HG03095 (cell line): Measurements from ENCODE around the gene COQ10B.
"Not testable (repeated sequence)": the region's sequence is repeated elsewhere in the genome, so short reads cannot be mapped to it uniquely, and the experiment has no call there.

ENCODE experiments used
- ATAC-seq: cut with Tn5 transposase; IDR thresholded peaks from one replicate; pipeline ENCODE4 v1.9.1; 2021; ENCODE audit warnings: moderate library complexity; ENCODE audit not compliant: unreplicated experiment

COQ10B gene

DNA sequence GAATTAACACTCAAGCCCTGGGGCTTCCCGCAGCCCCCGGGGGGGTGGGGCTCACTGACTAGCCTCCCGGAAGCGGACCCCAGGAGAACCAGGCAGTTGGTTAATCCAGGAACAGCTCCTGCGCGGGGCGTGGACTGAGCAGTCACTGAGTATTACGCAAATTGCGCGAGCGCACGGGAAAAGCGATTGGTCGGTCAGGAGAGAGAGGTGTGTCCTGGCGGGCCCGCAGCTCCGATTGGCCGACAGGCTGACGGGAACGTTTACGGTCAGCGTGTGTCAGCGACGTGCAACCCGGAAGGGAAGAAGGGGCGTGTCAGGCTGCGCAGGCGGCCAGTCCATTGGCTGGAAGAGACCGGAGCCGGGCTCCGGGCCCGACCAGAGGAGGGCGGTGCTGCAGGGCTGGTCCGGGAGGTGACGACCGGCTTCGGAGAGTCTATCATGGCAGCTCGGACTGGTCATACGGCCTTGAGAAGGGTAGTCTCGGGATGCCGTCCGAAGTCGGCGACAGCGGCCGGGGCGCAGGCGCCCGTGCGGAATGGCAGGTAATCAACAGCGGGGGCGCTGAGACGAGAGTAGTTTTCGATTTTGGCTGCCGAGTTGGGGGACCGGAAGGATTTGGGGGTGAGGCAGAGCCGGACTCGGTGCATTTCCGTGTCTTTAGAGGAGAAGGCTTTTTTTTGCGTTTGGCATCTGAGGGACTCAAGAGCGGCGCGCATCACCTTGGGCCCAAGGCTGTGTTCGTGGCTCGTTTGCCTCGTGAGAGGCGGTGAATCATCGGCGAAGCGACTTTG, at the start of gene COQ10B:
TSS of gene COQ10B (plus strand) at position 430 of the 791 bp plus-strand sequence. CDS start at position 439, 9 bp downstream.
- ATAC-seq = peak; percentile 95

GRCh38 chr2:197405582-197405981, 47.8 kb upstream of the COQ10B start:
- ATAC-seq = no peak

- ATAC-seq = no peak
Measured at GRCh38 chr2:197414039-197414438, 39.3 kb upstream of the COQ10B start.

GRCh38 chr2:197414515-197414914, 38.8 kb upstream of the COQ10B start:
- no peak for ATAC-seq

DNA sequence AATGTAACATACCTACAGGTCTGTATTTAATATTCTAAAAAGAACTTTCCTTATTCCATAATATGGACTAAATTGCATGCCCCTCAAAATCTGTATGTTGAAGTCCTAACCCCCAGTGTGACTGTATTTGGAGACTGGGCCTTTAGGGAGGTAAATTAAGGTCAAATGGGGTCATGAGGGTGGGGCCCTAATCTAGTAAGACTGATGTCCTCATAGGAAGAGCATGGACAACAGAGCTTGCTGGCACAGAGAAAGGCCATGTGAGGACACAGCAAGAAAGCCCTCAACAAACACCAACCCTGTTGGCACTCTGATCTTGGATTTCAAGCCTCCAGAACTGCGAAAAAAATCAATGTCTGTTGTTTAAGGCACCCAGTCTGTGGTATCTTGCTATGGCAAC, 37.1 kb upstream of the COQ10B start:
- no peak for ATAC-seq

DNA sequence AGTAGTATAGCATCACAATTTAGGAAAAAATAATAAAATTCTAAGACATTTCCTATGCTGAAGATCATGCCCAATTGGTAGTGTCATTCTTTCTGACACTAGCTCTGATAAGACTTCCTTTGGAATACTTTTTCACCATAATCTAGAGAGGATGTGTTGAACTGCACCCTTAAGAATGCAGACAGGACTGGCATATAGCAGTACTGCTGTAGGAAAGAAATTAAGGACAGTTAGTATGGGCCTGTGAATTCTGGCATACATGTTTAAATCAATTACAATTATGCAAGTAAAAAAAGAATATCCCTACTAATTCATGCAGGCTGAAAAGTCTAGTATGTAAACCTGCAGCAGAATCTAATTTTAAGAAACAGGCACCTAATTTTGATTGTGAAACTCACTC, 33.9 kb upstream of the COQ10B start:
- no peak for ATAC-seq

GRCh38 chr2:197423307-197423706, 30.0 kb upstream of the COQ10B start:
- ATAC-seq = no peak

DNA sequence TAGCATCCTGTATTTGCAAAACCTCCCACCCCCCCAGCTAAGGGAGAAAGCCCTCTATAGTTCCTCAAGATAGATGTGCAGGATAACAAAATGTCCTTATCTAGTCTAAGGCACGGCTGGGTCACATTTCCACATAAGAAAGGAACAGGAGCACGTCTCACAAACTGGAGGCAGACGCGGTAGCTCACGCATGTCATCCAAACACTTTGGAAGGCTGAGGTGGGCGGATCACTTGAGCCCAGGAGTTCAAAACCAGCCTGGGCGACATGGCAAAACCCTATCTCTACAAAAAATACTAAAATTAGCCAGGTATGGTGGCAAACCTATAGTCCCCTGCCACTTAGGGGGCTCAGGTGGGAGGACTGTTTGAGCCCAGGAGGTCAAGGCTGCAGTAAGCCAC, 27.8 kb upstream of the COQ10B start:
- ATAC-seq = no peak

GRCh38 chr2:197426723-197427603, 26.4 kb upstream of the COQ10B start:
- ATAC-seq = no peak

DNA sequence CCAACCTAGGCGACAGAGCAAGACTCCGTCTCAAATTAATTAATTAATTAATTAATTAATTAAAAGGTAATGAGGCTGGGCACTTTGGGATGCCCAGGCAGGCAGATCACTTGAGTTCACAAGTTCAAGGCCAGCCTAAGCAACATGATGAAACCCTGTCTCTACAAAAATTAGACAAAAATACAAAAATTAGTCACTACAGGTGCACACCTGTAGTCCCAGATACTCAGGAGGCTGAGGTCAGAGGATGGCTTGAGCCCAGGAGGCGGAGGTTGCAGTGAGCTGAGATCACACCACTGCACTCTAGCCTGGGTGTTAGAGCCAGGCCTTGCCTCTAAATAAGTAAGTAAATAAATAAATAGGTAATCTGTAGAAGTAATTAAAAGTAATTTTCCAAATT, 25.4 kb upstream of the COQ10B start:
- ATAC-seq = no peak

DNA sequence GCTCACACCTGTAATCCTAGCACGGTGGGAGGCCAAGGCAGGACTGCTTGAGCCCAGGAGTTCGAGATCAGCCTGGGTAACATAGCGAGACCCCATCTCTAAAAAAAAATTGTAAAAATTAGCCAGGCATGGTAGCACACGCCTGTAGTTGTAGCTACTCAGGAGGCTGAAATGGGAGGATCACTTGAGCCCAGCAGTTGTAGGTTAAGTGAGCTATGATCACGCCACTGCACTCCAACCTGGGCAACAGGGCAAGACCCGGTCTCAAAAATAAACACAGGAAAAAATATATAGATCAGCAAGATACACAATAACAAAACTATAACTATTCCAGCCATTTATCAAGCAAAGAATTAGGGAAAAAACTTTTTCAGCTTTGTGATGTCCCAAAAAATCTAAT, 21.5 kb upstream of the COQ10B start:
- no peak for ATAC-seq

DNA sequence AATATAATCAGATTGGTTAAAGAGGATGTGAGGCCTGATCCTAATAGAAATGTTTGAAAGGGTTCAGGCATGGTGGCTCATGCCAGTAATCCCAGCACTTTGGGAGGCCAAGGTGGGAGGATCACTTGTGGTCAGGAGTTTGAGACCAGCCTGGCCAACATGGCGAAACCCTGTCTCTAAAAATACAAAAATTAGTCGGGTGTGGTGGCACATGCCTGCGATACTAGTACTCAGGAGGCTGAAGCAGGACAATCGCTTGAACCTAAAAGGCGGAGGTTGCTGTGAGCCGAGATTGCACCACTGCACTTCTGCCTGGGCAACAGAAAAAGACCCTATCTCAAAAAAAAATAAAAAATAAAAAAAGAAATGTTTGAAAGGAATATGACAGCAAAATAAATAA, 20.8 kb upstream of the COQ10B start:
- not testable (repeated sequence) for ATAC-seq

DNA sequence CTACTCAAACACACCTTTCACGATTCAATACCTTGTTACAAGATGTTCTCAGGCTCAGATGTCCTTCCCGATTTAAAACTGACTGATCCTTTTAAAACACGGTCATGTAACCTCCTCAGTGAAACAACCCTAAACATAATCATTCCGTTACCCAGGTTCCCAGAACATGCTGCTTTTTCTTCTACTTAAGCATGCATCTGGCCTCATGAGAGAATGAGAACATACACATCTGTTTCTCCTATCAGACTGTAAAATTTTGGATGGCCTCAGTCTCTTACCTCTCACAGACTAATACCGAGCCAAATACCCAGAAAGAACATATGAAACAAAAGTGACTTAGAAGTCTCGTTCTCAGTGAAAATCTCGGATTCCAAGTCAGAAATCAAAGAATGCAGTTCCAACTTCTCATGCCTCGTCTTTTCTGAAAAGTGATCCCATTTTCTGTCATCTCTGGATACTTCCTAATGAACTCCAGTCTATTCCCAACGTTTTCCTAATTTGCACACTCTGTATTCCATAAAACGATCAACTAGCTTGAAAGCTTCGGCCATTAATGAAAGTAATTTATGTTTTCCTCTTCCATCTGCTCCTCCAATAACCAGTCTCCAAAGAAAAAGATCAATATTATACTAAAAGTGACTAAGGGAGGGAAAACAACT, 19.4 kb upstream of the COQ10B start:
- no peak for ATAC-seq

GRCh38 chr2:197434541-197435513, 18.5 kb upstream of the COQ10B start, which contains the start of gene SF3B1:
TSS of gene SF3B1 (minus strand) at chr2:197435028. CDS start at chr2:197434999, 29 bp downstream.
- ATAC-seq = peak; percentile 90

- no peak for ATAC-seq
Measured at GRCh38 chr2:197435598-197436420, 17.5 kb upstream of the COQ10B start.

DNA sequence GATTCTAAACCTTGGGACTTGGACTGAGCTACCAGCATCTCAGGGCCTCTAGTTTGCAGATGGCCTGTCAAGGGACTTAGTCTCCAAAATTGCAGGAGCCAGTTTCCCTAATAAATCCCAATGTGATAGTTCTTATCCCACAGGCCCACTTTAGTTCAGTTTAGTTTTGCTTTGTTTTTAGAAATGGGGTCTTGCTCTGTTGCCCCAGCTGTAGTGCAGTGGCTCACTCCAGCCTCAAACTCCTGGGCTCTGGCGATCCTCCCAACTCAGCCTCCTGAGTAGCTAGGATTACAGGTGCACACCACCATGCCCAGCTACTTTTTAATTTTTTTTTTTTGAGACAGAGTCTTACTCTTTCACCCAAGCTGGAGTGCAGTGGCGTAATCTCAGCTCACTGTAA, 16.0 kb upstream of the COQ10B start:
- ATAC-seq = no peak

- no peak for ATAC-seq
Measured at GRCh38 chr2:197442857-197443256, 10.5 kb upstream of the COQ10B start.

GRCh38 chr2:197445746-197446145, 7.6 kb upstream of the COQ10B start:
- no peak for ATAC-seq

- no peak for ATAC-seq
Measured at GRCh38 chr2:197446844-197447243, 6.5 kb upstream of the COQ10B start.
